ENCODE measurements around the gene CPEB1.
A peak's percentile ranks its signal among the peaks of the same experiment; 100 is the strongest.
"Not testable (repeated sequence)": the region's sequence is repeated elsewhere in the genome, so short reads cannot be mapped to it uniquely, and the experiment has no call there.

The CPEB1 gene

DNA sequence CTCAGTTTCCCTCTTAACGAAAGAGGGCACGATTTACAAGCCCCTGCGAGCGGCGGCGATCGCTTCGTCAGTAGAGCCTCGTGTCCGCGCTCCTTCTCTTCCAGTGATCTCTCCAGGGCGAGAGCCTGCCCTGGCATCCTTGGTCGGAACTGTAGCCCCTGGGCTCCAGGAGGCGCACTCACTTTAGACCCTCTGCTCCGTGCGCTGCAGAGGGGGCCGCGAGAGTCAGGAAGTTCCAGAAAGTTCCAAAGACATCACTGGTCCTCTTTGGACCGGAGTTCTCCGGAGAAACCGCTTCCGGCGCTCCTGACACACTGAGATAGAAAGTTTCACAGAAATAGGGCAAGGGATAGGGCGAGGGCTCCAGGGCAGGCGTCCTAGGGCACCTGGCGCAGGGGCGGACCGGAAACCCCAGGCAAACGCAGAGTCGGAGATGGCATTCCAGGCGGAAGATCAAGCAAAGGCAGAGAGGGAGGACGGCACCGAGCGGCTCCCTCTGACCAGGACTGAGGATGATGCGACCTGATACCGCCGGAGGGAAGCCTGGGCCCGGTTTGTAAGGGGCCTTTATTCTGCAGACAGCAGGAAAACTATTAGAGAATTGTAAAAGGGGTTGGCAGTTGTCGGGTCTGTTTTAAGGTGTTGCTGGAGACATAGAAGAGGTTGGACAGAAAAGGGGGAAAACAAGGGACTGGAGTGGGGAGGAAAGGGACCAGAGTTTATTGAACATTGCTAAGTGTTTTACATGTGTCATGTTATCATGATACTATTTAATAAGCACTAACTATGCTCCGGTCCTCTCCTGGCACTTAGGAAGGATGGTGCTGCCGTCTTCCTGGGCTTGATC lies 1.3 kb upstream of the CPEB1 start:
- no peak for DNase-seq

DNA sequence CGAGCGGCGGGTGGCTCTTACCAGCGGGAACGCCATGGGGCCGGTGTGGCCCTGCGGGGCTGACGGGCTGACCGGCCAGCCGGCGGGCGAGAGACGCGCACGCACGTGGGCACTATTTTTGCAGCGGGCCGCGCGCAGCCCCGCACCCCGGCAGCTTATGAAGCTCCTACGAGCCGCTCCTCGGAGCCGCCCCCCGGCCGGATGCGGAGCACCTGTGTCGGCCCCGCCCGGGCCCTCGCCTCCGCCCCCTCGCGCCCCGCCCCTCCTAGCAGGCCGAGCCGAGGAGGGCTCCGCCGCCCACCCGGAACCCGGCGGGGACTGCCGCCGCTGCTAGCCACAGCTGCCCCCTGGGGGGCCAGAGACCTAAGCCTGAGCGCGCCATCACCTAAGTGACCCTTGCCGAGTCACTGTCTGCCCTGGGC lies 683 bp upstream of the CPEB1 start:
- no peak for DNase-seq

GRCh38 chr15:82646250-82647044 lies 716 bp downstream of the CPEB1 start:
- peak; percentile 55 for DNase-seq

DNA sequence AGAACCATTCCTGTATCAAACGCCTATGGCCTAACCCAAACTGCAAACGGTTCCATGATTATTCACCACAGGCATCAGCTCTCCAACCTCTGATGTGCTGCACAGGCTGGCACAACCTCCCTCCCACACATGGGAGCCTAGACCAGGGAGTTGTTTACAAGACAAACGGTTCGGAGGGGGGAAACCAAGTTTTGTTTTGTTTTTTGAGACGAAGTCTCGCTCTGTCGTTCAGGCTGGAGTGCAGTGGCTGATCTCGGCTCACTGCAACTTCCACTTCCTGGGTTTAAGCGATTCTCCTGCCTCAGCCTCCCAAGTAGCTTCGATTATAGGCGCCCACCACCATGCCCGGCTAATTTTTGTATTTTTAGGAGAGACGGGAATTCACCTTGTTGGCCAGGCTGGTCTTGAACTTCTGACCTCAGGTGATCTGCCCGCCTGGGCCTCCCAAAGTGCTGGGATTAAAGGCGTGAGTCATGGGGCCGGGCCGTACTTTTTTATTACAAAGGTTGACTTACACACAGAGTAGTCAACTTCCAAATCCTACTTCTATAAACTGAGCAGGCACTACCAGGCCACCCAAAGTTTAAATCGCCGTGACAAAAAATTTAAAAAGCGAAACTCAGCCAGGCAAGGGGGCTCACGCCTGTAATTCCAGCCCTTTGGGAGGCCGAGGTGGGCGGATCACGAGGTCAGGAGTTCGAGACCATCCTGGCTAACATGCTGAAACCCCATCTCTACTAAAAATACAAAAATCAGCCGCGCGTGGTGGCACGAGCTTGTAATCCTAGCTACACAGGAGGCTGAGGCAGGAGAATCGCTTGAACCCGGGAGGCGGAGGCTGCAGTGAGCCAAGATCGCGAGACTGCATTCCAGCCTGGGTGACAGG lies 2.0 kb downstream of the CPEB1 start:
- not testable (repeated sequence) for DNase-seq

DNA sequence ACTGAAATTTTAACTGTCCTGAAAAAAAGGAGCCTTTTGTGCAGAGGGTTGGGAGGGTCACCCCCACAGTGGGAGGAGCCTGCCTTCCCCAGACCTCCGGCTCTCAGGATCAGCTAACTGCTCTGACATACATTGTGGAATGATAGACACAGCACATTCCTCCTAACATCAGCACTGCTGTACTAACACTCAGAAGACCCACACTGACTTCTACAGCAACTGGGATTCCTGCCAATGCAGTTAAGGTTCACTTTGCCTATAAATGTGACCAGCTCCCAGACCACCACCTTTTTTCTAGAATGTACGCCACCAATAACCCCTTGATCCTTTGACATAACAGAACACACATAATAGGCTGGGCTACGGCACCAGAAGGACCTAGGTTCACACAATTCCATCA lies 3.2 kb downstream of the CPEB1 start:
- DNase-seq, result no peak

DNA sequence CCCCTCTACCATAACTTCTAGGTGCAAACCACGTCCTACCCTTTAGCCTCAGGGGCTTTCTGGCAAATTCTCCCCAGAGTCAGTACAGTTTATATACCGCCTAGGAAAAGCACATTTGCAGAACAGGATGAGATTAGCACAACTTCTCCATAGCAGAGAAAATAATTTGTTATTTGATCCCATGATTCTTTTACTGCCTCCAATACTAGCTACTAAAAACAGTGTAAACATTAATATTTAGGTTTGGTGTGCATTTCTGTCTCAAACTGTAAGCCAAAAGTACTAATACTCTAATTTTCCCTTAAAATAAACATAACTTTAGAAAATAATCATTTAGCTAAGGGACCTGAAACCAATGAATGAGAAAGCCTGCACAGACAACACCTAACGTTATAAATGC lies 4.5 kb downstream of the CPEB1 start:
- DNase-seq, result no peak

GRCh38 chr15:82641129-82641798 lies 5.9 kb downstream of the CPEB1 start:
- DNase-seq, result no peak

- DNase-seq, result no peak
Measured at GRCh38 chr15:82640672-82641071, 6.5 kb downstream of the CPEB1 start.

DNA sequence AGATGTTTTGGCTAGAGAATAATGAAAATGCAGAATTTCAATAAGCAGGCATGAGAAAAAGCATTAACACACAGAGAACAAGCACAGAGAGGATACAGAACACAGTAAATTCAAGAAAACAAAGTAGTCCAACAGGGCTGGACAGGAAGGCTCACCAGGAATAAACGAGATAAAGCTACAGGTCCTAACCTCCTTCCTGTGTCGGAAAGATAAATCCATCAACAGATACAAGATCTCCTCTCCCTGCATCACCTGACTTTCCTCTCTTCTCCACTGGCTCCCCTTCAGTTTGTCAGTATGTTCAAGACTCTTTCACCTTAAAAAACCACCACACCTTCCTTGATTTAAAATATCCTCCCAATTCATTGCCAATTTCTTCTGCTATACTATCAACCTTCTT lies 11.4 kb downstream of the CPEB1 start:
- no peak for DNase-seq

GRCh38 chr15:82630033-82630432 lies 17.1 kb downstream of the CPEB1 start:
- no peak for DNase-seq

DNA sequence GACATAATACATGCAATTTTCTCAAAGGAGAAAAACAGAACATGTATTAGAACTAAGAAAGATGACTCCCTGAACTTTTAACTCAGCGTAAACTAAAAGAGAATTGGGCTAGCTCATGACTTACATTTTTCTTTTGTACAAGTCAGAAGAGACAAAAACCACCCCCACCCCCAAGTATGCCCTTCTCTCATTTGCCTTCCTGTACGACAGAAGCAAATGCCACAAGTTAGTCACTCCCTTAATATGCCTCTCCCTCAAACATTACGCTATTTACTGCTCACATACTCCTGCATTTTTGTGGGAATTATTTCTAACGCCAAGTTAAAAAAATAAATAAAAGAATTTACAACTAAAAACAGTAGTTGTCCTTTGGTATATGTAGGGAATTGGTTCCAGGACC lies 22.0 kb downstream of the CPEB1 start:
- no peak for DNase-seq

DNA sequence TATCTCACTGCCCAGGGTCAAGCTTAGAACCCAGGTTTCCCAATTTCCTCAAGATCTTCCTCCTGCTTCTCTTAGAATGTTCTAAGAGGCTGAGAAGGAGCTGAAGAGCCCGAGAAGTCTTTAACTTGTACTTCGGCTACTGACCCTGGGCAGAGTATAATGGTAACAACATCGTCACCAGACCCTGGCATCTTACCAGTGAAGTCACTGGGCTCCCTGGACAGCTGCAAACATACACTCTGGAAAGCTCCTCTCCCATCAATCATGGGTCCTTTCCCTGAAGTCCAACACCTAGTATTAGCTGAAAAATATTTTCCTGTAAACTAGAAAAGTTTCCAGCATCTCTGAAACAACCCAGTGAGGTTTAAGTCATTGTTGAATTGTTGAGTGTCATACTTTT lies 22.7 kb downstream of the CPEB1 start:
- DNase-seq, result no peak

DNA sequence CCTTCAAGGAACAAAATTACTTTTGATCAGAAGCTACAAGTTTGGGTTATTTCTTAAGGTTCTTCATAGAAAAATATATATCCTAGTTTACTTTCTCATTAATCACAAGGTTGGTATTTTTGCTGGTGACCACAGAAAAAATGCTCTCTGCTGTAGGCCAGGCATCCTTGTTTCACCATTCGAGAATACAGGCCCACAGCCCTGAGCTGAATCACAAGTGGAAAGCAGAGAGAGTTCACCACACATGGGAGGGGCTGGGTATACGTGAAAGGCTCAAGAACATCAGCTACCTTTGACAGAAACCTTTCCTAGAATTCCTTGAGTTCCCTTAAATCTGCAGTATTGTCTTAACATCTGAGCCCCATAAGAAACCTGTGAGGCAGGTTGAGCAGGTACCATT lies 23.2 kb downstream of the CPEB1 start:
- no peak for DNase-seq

DNA sequence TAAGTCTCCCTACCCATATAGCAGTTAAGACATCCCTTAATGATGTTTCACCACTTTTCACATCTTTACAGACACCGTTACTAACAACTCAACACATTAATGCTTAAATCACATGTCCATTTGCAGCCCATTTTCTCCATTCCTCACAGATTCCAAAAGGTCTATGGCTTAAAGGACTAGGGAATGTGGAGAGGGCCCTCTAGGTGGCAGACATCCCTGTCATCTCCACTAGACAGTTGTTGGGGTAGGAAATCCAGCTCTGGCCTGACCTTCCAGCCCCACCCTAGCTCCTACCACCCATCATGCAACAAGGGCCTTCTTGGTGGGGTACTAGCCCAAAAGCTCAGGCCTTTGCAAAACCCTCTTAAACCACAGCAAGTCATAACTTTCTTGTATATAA lies 25.2 kb downstream of the CPEB1 start:
- DNase-seq, result no peak

- DNase-seq, result no peak
Measured at GRCh38 chr15:82613747-82614146, 33.4 kb downstream of the CPEB1 start.

DNA sequence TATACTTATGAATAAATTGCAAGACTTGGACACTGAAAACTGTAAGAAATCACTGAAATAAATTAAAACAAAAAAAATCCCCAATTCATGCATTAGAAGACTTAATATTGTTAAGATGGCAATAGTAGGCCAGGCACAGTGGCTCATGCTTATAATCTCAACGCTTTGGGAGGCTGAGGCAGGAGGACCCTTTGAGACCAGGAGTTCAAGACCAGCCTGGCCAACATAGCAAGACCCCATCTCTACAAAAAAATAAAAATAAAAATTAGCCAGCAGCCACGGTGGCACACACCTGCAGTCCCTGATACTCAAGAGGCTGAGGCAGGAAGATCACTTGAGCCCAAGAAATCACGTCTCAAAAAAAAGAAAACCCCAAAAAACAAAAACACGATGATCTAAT lies 35.8 kb downstream of the CPEB1 start:
- DNase-seq, result no peak

GRCh38 chr15:82602195-82602594 lies 45.0 kb downstream of the CPEB1 start:
- no peak for DNase-seq

GRCh38 chr15:82599862-82600261 lies 47.3 kb downstream of the CPEB1 start:
- DNase-seq, result no peak

DNA sequence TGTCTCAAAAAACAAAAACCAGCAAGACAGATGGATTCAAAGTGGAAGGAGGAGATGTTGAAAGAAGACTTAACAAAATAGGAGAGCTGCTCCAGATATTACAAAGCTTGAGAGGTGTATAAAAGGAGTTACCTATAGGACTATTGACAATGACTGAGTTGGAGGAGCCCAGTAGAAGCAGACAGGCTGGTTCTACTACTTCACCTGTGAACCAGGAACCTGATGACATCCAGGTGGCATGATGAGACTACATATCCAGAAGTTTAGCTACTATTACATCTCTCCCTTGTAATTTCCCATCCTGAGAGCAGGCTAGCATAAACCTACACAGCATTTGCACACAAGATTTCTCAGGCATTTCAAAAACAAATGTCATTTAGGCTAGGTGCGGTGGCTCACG lies 49.3 kb downstream of the CPEB1 start:
- DNase-seq, result no peak

DNA sequence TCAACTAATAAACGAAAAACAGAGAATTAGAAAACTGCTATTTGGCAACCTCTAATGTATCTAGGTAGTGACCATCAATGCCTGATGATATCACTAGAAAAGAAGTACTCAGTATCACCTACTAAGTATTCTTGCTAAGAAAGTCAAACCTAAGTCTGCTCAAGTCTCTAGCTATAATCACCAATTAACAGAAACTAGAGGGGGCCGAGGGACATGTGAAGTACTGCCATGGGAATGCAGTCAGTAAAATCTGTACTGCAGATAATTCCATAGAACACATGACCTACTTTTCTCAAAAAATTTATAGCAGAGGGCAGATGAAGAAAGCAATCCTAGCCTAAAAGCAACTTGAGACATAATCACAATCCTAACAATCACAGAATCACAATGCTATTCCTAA lies 51.4 kb downstream of the CPEB1 start:
- no peak for DNase-seq

GRCh38 chr15:82595203-82595602 lies 52.0 kb downstream of the CPEB1 start:
- no peak for DNase-seq

GRCh38 chr15:82587805-82588204 lies 59.4 kb downstream of the CPEB1 start:
- DNase-seq, result no peak

GRCh38 chr15:82585072-82585471 lies 62.1 kb downstream of the CPEB1 start:
- no peak for DNase-seq
